Measurements from ENCODE around the gene GABBR2. TPM values are rescaled to one million over a fixed set of nuclear protein-coding genes. Genes with fewer than 3 reads are reported as not detected.

GABBR2 gene
- total RNA-seq, 1 donor from 2014 or later, result 0.75 TPM

DNA sequence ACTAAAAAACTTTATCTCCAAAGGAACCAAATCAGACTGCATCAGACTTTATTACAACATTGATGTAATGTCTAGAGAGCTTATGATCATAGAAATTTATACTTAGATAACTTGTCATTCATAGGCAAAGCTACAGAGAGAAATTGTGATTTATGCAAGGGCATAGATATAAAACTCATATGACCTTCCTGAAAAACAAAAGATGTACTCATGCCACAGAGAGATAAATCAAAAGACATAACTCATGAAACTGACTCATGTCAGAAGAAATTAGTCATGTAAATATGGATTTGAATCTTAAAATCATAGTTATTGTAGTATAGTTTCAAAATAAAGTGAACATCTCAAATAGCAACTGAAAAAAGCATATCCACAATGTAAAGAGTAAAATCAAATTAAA lies 186.2 kb downstream of the GABBR2 start:
- H3K4me3 ChIP-seq (ENCODE audit: low read depth, low read length), result no peak overlapping the region
- TF ChIP-seq, protein P1, sequence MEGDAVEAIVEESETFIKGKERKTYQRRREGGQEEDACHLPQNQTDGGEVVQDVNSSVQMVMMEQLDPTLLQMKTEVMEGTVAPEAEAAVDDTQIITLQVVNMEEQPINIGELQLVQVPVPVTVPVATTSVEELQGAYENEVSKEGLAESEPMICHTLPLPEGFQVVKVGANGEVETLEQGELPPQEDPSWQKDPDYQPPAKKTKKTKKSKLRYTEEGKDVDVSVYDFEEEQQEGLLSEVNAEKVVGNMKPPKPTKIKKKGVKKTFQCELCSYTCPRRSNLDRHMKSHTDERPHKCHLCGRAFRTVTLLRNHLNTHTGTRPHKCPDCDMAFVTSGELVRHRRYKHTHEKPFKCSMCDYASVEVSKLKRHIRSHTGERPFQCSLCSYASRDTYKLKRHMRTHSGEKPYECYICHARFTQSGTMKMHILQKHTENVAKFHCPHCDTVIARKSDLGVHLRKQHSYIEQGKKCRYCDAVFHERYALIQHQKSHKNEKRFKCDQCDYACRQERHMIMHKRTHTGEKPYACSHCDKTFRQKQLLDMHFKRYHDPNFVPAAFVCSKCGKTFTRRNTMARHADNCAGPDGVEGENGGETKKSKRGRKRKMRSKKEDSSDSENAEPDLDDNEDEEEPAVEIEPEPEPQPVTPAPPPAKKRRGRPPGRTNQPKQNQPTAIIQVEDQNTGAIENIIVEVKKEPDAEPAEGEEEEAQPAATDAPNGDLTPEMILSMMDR (conservative IDR thresholded peaks at IDR 0.05; ENCODE audit: low read depth, low read length), result no peak
- DNase-seq (ENCODE audit: low read depth), result no peak

DNA sequence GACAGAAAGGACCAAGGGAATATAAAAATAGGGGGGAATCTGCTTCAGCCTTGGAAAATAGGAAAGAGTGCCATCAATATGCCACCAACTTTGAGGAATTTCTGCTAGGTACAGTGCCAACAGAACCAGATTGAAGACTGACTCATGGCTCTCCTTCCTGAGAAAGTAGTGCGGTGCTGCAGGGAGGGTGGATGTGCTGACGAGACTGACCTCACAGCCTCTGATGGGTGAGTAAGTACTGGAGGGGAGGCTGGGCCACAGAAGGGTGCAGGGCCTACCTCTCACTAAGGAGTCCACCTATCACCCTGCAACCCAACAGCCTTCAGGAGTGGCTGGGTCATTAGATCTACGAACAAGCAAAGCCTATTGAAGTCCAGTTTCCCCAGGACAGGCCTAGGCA lies 187.6 kb downstream of the GABBR2 start:
- no peak for DNase-seq (ENCODE audit: low read depth)
- no peak overlapping the region for H3K4me3 ChIP-seq (ENCODE audit: low read depth, low read length)
- TF ChIP-seq, protein P1 (conservative IDR thresholded peaks at IDR 0.05; ENCODE audit: low read depth, low read length), result no peak

DNA sequence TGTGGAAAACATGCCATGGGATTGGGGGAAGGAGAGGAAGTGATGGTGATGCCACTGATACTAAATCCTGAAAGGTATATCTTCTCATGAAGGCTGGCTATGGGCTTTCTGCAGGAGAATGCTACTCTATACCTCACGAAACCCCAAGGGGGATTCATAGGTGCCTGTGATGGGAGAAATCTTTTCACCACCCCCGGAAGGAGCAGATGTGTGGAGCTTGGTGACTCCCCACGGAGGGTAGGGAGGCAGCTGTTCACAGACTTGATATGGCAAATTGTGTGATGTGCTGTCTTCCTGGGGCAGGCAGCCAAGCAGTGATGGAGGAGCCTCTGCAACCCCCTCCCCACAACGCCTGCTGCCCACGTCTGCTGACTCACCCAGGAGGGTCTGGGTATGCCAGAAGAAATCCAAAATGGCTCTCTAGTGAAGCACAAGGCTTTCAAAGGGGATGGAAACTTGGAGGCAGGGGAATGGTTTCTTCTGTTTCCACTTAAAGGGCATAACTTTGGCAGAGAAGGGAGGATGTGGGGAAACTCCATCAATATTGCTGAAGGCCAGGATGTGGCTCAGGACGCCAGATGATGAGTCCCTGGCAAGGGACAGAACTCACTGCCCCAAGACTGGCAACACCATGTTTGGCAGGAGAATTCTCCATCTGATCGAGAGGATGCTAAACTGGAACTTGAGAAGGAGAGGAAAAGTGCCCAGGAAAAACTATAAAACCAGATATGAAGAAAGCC lies 188.3 kb downstream of the GABBR2 start:
- TF ChIP-seq, protein P1 (conservative IDR thresholded peaks at IDR 0.05; ENCODE audit: low read depth, low read length), result no peak
- no peak for DNase-seq (ENCODE audit: low read depth)
- H3K4me3 ChIP-seq (ENCODE audit: low read depth, low read length), result no peak overlapping the region

DNA sequence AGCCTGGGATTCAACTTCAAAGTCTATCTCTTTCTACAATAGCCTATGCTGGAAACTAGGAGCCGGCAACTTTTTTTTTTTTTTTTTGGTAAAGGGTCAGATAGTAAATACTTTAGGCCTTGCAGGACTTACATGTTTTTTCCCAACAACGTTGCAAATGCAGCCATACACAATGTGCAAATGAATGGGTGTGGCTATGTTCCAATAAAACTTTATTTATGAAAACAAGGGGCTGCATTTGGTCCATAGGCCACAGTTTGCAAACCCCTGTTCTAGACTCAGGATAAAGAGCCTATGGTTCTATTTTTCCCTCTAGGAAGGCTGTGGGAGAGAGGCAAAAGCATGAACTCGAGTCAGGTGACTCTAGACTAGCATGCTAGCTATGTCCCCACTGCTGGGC lies 189.1 kb downstream of the GABBR2 start:
- TF ChIP-seq, protein P1 (conservative IDR thresholded peaks at IDR 0.05; ENCODE audit: low read depth, low read length), result no peak
- DNase-seq (ENCODE audit: low read depth), result no peak
- H3K4me3 ChIP-seq (ENCODE audit: low read depth, low read length), result no peak overlapping the region

DNA sequence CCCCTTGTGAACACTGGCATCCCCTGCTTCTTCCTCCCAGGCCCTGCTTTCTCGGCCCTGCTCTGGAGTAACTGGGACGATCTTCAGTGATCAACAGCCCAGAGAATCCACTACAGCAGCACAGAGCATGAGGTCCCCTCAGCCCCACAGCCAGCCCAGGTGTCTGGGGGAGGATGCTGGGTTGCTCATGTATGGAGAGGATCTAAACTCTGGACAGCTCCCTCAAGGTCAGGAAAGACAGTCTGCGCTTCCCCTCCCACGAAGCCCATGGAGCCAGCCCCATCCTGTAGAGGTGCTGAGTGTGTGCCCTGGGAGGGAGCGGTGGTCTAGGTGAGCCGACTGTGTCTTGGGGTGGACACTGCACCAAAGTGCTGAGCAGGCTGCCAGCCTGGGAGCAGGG lies 190.2 kb downstream of the GABBR2 start:
- TF ChIP-seq, protein P1 (conservative IDR thresholded peaks at IDR 0.05; ENCODE audit: low read depth, low read length), result no peak
- no peak for DNase-seq (ENCODE audit: low read depth)
- H3K4me3 ChIP-seq (ENCODE audit: low read depth, low read length), result no peak overlapping the region

DNA sequence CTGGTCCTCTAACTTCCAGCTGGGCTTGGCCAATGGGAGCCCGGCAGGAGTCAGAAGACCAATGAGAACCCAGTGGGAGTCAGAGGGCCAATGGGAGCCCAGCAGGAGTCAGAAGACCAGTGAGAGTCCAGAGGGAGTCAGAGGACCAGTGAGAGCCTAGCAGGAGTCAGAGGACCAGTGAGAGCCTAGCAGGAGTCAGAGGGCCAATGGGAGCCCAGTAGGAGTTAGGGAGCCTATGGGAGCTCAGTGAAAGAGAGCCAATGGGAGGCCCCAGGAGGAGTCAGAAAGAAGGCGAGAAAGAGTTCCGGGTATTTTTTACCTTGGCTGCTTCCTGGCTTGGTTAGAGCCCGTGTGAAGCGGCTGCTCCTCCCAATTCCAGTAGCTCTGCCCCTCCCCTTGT lies 191.0 kb downstream of the GABBR2 start:
- TF ChIP-seq, protein P1 (conservative IDR thresholded peaks at IDR 0.05; ENCODE audit: low read depth, low read length), result no peak
- H3K4me3 ChIP-seq (ENCODE audit: low read depth, low read length), result no peak overlapping the region
- no peak for DNase-seq (ENCODE audit: low read depth)

DNA sequence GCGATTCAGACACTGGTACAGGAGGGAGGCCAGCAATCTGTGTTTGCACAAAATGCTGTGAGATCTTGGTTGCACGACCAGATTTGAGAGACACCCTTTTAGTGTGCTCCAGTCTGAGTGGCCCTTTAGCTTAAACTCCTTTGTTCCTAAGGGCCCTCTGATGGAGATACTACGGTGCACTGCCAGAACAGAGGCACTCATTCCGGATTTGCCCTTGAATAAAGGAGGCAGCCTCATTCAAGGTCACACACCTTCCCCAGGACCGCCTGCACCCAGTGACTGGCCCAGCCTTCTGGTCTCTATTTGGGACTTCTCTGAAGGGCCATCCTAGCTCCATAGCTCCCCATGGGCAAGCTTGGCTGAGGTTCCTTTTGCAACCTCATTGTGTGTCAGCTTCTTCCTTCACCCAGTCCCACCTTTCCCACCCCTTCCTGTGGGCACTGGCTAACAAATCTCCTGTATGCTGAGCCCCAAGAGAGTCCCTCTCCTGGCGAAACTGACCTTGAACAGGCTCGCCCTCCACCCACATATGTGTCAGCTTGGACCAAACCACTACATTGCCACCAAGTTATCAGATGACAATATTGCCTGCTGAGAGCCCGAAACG lies 191.7 kb downstream of the GABBR2 start:
- TF ChIP-seq, protein P1 (conservative IDR thresholded peaks at IDR 0.05; ENCODE audit: low read depth, low read length), result no peak
- no peak overlapping the region for H3K4me3 ChIP-seq (ENCODE audit: low read depth, low read length)
- DNase-seq (ENCODE audit: low read depth), result no peak
